ENCODE measurements around the gene DMRTB1.

GRCh38 chr1:53449021-53449420 lies 10.2 kb upstream of the DMRTB1 start:
- TF ChIP-seq HNRNPK (IDR thresholded peaks at IDR 0.05; ENCODE audit: low read depth, low read length, poor library complexity, severe bottlenecking): no peak
- no peak for TF ChIP-seq POU5F1 (IDR thresholded peaks at IDR 0.05; ENCODE audit: borderline replicate concordance, low read depth, low read length, partially characterized antibody)
- TF ChIP-seq CTCF (IDR thresholded peaks at IDR 0.05 in 2 of 3, conservative IDR thresholded peaks at IDR 0.05 in 1 of 3; ENCODE audit: insufficient read depth in 2 of 3, low read depth in 1 of 3, low read length in 3 of 3): no peak
- no peak for TF ChIP-seq ELF1 (tag; IDR thresholded peaks at IDR 0.05)
- no peak for TF ChIP-seq POLR2A (conservative IDR thresholded peaks at IDR 0.05)
- TF ChIP-seq ZNF324 (CRISPR knock-in tag; IDR thresholded peaks at IDR 0.05): no peak

All from K562 (cell line).